Measurements from ENCODE around the gene SIKE1. TPM values are rescaled to one million over a fixed set of nuclear protein-coding genes. Genes with fewer than 3 reads are reported as not detected.

The SIKE1 gene
- total RNA-seq, 1 experiment from 2014 or later = 60.7 TPM

GRCh38 chr1:114771992-114772391 lies 8.5 kb downstream of the SIKE1 start:
- Histone ChIP-seq H4K20me1 (ENCODE audit: insufficient read depth) (no peaks in the 10 kb centered on the region), H2AFZ (ENCODE audit: low read depth, low read length, poor library complexity, severe bottlenecking) (no peak overlapping the region), H3K9me2 (ENCODE audit: insufficient read depth) (no peaks in the 10 kb centered on the region), H3K27me3 (ENCODE audit: insufficient read depth, low read length) (no peaks in the 10 kb centered on the region), H3K4me3 (replicated peaks in 1 of 2; ENCODE audit: low read depth in 1 of 2, low read length in 2 of 2) (no peak overlapping the region), H3K4me1 (ENCODE audit: control insufficient read depth in 1 of 2, insufficient read depth in 2 of 2, low read length in 2 of 2) (no peaks in the 10 kb centered on the region), H3K9me3 (ENCODE audit: control insufficient read depth in 1 of 2, insufficient read depth in 1 of 2, low read depth in 1 of 2, low read length in 2 of 2) (no peaks in the 10 kb centered on the region), H3K27ac (ENCODE audit: low read depth, low read length) (no peak overlapping the region), H3K36me3 (ENCODE audit: control insufficient read depth in 1 of 2, insufficient read depth in 2 of 2, low read length in 2 of 2) (peaks cover 12 to 23% of the 10 kb centered on the region in 2 experiments; a peak in 3 of 4 replicates), H3K9ac (ENCODE audit: low read length) (no peak overlapping the region), H3K79me2 (ENCODE audit: insufficient read depth, low read length) (no peaks in the 10 kb centered on the region), H3K4me2 (ENCODE audit: low read length) (no peak overlapping the region)
- intact Hi-C loops (cut with micrococcal nuclease) = no loop called here
- TF ChIP-seq YY1 (IDR thresholded peaks at IDR 0.05; ENCODE audit: extremely low read depth, insufficient replicate concordance, low read depth, low read length) (no peak), POLR2AphosphoS5 (IDR thresholded peaks at IDR 0.05; ENCODE audit: low read depth, low read length) (no peak), ZNF274 (IDR thresholded peaks at IDR 0.05; ENCODE audit: low read depth, low read length) (no peak), ZFX (IDR thresholded peaks at IDR 0.05) (no peak), ELF1 (IDR thresholded peaks at IDR 0.05; ENCODE audit: borderline replicate concordance, low read depth) (no peak), TCF7L2 (IDR thresholded peaks at IDR 0.05; ENCODE audit: borderline replicate concordance, extremely low read depth, insufficient read depth, insufficient read length) (no peak), SP1 (IDR thresholded peaks at IDR 0.05; ENCODE audit: low read depth) (no peak), SRF (IDR thresholded peaks at IDR 0.05; ENCODE audit: low read depth) (no peak), SIN3A (IDR thresholded peaks at IDR 0.05; ENCODE audit: low read depth) (no peak), EZH2phosphoT487 (IDR thresholded peaks at IDR 0.05; ENCODE audit: borderline replicate concordance) (no peak), ATF3 (IDR thresholded peaks at IDR 0.05) (no peak), RAD21 (IDR thresholded peaks at IDR 0.05; ENCODE audit: low read depth) (no peak), POLR2A (IDR thresholded peaks at IDR 0.05; ENCODE audit: borderline replicate concordance, extremely low read depth, insufficient read depth, insufficient read length) (no peak), EGR1 (IDR thresholded peaks at IDR 0.05; ENCODE audit: low read depth) (no peak), ZBTB33 (IDR thresholded peaks at IDR 0.05; ENCODE audit: extremely low read depth, insufficient replicate concordance, low read length) (no peak)
- TF ChIP-seq, protein P1, sequence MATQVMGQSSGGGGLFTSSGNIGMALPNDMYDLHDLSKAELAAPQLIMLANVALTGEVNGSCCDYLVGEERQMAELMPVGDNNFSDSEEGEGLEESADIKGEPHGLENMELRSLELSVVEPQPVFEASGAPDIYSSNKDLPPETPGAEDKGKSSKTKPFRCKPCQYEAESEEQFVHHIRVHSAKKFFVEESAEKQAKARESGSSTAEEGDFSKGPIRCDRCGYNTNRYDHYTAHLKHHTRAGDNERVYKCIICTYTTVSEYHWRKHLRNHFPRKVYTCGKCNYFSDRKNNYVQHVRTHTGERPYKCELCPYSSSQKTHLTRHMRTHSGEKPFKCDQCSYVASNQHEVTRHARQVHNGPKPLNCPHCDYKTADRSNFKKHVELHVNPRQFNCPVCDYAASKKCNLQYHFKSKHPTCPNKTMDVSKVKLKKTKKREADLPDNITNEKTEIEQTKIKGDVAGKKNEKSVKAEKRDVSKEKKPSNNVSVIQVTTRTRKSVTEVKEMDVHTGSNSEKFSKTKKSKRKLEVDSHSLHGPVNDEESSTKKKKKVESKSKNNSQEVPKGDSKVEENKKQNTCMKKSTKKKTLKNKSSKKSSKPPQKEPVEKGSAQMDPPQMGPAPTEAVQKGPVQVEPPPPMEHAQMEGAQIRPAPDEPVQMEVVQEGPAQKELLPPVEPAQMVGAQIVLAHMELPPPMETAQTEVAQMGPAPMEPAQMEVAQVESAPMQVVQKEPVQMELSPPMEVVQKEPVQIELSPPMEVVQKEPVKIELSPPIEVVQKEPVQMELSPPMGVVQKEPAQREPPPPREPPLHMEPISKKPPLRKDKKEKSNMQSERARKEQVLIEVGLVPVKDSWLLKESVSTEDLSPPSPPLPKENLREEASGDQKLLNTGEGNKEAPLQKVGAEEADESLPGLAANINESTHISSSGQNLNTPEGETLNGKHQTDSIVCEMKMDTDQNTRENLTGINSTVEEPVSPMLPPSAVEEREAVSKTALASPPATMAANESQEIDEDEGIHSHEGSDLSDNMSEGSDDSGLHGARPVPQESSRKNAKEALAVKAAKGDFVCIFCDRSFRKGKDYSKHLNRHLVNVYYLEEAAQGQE (IDR thresholded peaks at IDR 0.05; ENCODE audit: low read depth) = no peak
- TF ChIP-seq, protein P2, sequence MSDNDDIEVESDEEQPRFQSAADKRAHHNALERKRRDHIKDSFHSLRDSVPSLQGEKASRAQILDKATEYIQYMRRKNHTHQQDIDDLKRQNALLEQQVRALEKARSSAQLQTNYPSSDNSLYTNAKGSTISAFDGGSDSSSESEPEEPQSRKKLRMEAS (IDR thresholded peaks at IDR 0.05) = no peak
- DNase-seq (ENCODE audit: low read depth, low spot score) (no peak), ATAC-seq (no peak)
- POLR2A ChIA-PET = no interaction called here
- BruUV-seq (replicated peaks) = no TSS peak
- RAD21 ChIA-PET (ENCODE audit: low non-redundant PET in 1 of 2, low total read pairs in 2 of 2, uncharacterized antibody in 2 of 2, unreplicated experiment in 2 of 2) = no interaction called here
- CTCF ChIA-PET = no interaction called here

Measured in HCT116 (cell line).